Spleen (tissue), 7 donors: ENCODE measurements around the gene GAS7.

ENCODE experiments used
- POLR2A ChIP-seq, 3 donors: fragments of 450-650 bp; IDR thresholded peaks; one replicate each; pipeline ENCODE4 v1.5.1; 2017; ENCODE audit warnings: antibody characterized with exemption in 3 of 3, mild to moderate bottlenecking in 1 of 3
- TF ChIP-seq, protein P1 (sequence below), 11 experiments: fragments of 200-600 bp in 7 of 11; fragments of 450-650 bp in 4 of 11; sonication (generic) in 4 of 11; IDR thresholded peaks in 8 of 11; conservative IDR thresholded peaks in 3 of 11; 1 replicate in 7 of 11; 2 replicates in 4 of 11; pipeline versions ENCODE4 v1.4.0 to v1.8.0; 2016 to 2021; ENCODE audit warnings: antibody characterized with exemption in 11 of 11, inconsistent platforms in 4 of 11, mild to moderate bottlenecking in 1 of 11
- donor health status: DM: no; HTN: no; CAD: no; lungs with moderate emphysema.
- donor health status: DM: no; HTN: no; CAD: no.
- donor health status: DM: no; HTN: no; CAD: no.

DNA sequence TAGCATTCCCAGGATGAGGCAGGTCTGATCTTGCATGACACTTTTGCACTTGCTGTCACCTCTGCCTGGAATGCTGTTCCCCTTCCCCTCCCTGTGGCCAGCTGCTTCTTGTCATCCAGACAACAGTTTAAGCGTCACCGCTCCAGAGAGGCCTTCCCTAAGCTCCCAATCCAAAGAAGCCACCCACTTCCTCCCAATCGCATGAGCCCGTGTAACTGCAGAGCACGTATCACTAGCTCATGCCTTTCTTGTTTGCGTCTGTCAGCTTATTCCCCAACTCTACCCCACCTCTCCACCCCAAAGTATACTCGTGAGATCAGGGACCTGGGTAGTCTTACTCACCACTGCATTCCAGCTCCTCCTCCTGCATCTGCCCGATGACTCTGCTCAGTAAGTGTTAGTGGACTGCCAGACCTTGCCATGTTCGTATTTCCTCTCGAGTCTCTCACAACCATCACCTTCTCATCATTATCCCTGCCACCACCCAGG is 92.8 kb downstream of the GAS7 start:
- no peak for TF ChIP-seq POLR2A (IDR thresholded peaks at IDR 0.05)
- TF ChIP-seq, protein P1, sequence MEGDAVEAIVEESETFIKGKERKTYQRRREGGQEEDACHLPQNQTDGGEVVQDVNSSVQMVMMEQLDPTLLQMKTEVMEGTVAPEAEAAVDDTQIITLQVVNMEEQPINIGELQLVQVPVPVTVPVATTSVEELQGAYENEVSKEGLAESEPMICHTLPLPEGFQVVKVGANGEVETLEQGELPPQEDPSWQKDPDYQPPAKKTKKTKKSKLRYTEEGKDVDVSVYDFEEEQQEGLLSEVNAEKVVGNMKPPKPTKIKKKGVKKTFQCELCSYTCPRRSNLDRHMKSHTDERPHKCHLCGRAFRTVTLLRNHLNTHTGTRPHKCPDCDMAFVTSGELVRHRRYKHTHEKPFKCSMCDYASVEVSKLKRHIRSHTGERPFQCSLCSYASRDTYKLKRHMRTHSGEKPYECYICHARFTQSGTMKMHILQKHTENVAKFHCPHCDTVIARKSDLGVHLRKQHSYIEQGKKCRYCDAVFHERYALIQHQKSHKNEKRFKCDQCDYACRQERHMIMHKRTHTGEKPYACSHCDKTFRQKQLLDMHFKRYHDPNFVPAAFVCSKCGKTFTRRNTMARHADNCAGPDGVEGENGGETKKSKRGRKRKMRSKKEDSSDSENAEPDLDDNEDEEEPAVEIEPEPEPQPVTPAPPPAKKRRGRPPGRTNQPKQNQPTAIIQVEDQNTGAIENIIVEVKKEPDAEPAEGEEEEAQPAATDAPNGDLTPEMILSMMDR (IDR thresholded peaks at IDR 0.05 in 8 of 11, conservative IDR thresholded peaks at IDR 0.05 in 3 of 11), result no peak
